HFF-Myc (cell line): ENCODE data around the gene ATAD1.
"Not testable (repeated sequence)": the region's sequence is repeated elsewhere in the genome, so short reads cannot be mapped to it uniquely, and the experiment has no call there.

Source experiments
- DNase-seq: peaks from one replicate; pipeline ENCODE4 v3.0.0-alpha.2; 2011; ENCODE audit warnings: low read depth; ENCODE audit errors: extremely low read depth
- H3K4me3 ChIP-seq: replicated peaks from 2 replicates; pipeline ENCODE4 v1.5.1; 2011; ENCODE audit warnings: low read depth, mild to moderate bottlenecking, control low read depth, low read length
- TF ChIP-seq, protein P1 (sequence below): IDR thresholded peaks from 2 replicates; pipeline ENCODE4 v1.5.1; 2012; ENCODE audit warnings: mild to moderate bottlenecking, low read depth, low read length, control low read depth; ENCODE audit errors: missing control alignments

The ATAD1 gene

GRCh38 chr10:87852089-87852488 is 34.1 kb upstream of the ATAD1 start:
- TF ChIP-seq, protein P1, sequence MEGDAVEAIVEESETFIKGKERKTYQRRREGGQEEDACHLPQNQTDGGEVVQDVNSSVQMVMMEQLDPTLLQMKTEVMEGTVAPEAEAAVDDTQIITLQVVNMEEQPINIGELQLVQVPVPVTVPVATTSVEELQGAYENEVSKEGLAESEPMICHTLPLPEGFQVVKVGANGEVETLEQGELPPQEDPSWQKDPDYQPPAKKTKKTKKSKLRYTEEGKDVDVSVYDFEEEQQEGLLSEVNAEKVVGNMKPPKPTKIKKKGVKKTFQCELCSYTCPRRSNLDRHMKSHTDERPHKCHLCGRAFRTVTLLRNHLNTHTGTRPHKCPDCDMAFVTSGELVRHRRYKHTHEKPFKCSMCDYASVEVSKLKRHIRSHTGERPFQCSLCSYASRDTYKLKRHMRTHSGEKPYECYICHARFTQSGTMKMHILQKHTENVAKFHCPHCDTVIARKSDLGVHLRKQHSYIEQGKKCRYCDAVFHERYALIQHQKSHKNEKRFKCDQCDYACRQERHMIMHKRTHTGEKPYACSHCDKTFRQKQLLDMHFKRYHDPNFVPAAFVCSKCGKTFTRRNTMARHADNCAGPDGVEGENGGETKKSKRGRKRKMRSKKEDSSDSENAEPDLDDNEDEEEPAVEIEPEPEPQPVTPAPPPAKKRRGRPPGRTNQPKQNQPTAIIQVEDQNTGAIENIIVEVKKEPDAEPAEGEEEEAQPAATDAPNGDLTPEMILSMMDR = no peak
- no peak for DNase-seq
- no peak overlapping the region for H3K4me3 ChIP-seq

DNA sequence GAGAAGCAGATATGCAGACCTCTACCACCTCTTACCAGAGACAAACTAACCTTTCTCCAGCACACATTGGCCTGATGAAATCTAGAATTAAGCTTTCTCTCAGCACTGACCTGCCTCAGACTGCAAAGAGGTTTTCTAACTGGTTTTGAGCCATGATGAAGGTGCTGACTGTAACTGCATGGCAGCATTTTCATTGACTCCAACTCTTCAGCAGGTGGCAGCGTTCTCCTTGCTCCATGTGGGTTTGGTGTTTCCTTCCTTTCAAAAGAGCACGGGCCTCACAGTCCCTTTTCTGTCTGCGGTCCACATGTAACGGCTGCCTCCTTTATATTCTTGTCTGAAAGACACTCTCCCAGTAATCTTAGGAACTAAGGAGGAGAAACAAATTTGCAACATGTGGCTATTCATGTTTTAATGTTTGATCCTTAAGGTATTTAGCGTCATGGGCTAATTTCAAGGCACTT is 32.7 kb upstream of the ATAD1 start:
- DNase-seq = peak; percentile 57
- TF ChIP-seq, protein P1 = peak; percentile 63
- H3K4me3 ChIP-seq = no peak overlapping the region

- H3K4me3 ChIP-seq = no peak overlapping the region
- DNase-seq = no peak
- TF ChIP-seq, protein P1 = no peak
These were observed 31.0 kb upstream of the ATAD1 start for GRCh38 chr10:87849001-87849400.

DNA sequence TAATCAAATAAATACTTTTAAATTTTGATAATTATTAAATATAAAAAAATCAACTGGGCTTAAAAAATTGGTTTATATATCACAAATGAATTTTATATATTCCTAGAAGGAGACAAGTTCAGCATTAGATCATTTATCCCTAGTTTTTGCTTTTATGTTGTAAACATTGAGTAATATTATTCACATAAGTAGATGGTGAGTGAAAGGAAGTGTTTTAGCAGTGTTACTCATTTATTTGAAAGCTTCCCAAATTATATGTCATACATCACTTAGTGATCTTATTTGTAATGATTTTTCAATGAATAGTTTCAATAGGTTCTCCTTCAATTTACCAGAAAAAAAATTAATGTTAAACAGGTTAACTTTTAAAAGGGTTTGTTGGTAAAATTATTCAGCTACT is 29.5 kb upstream of the ATAD1 start:
- TF ChIP-seq, protein P1 = no peak
- no peak for DNase-seq
- H3K4me3 ChIP-seq = no peak overlapping the region

GRCh38 chr10:87846711-87847110 is 28.7 kb upstream of the ATAD1 start:
- H3K4me3 ChIP-seq, DNase-seq: not testable (repeated sequence)

DNA sequence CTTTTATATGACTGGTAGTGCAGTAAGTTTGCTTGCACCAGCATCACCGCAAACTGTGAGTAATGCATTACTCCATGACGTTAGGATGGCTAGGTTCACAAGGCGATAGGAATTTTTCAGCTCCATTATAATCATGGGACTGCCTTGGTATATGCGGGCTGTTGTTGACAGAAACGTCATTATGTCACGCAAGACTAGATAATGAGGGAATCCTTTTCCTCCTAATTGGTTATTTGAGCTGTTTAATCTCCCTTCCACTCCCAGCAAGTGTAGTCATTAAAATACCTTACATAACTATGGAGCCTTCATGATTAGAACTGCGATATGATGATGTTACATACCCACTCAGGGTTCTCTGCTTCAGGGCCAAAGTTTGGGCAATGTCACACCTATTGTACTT is 28.0 kb upstream of the ATAD1 start:
- no peak for DNase-seq
- no peak overlapping the region for H3K4me3 ChIP-seq
- TF ChIP-seq, protein P1 = no peak

DNA sequence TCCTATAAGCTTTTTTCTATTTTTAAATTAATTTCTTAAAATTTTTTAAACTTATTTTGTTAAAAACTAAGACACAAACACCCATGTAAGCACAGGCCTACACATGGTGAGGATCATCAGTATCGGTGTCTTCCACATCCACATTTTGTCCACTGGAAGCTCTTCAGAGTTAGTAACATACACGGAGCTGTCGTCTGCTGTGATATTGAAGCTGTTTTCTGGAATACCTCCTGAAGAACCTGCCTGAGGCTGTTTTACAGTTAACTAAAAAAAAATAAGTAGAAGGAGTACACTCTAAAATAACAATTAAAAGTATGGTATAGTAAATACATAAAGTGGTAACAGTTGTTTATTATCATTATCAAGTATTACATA is 27.6 kb upstream of the ATAD1 start:
- no peak for DNase-seq
- H3K4me3 ChIP-seq = no peak overlapping the region
- TF ChIP-seq, protein P1 = no peak
